Stomach (tissue), 4 donors: ENCODE measurements around the gene OR2T11.

Source experiments
- CTCF ChIP-seq, 7 experiments: fragments of 450-650 bp in 4 of 7; fragments of 200-600 bp in 3 of 7; sonication (generic) in 3 of 7; IDR thresholded peaks; one replicate each; pipeline ENCODE4 v1.5.1; 2016 to 2019; ENCODE audit warnings: antibody characterized with exemption in 7 of 7, control low read depth in 2 of 7, mild to moderate bottlenecking in 1 of 7
- POLR2A ChIP-seq, 4 donors: fragments of 450-650 bp; IDR thresholded peaks; one replicate each; pipeline ENCODE4 v1.6.1; 2016; ENCODE audit warnings: antibody characterized with exemption in 4 of 4, control low read depth in 2 of 4, mild to moderate bottlenecking in 1 of 4, moderate library complexity in 1 of 4

GRCh38 chr1:248590055-248590454, 44.8 kb downstream of the OR2T11 start:
- no peak for TF ChIP-seq POLR2A (IDR thresholded peaks at IDR 0.05)
- no peak for TF ChIP-seq CTCF (IDR thresholded peaks at IDR 0.05)
